HCT116 (cell line): Measurements from ENCODE around the gene PNPLA2. TPM values are rescaled to one million over a fixed set of nuclear protein-coding genes. Genes with fewer than 3 reads are reported as not detected.

Experiments
- ATAC-seq: fragments of 200-7000 bp; cut with Tn5 transposase; 2 replicates; pipeline ENCODE4 v1.9.1; 2020; ENCODE audit warnings: mild to moderate bottlenecking, moderate library complexity
- BruUV-seq: library from RNA; stranded (reverse); fragments of 400-500 nt; replicated peaks from 2 replicates; lab custom pipeline; 2021; lab: Mats Ljungman, UMichigan
- CTCF ChIA-PET: fragments of 300-600 bp; sonication (Branson Sonifier 250); formaldehyde crosslinking; loops from one replicate; lab custom pipeline; 2021; ENCODE audit warnings: antibody characterized with exemption; lab: Charles Lee
- POLR2A ChIA-PET: fragments of 300-600, 350-600 bp; sonication (Branson Sonifier 250); formaldehyde crosslinking; loops from one replicate; lab custom pipeline; 2021; ENCODE audit warnings: antibody characterized with exemption; lab: Charles Lee
- RAD21 ChIA-PET, 2 experiments: fragments of 300-600 bp; sonication (Branson Sonifier 250); formaldehyde crosslinking; loops; one replicate each; lab custom pipeline; 2023; ENCODE audit warnings: low total read pairs in 2 of 2; ENCODE audit not compliant: uncharacterized antibody in 2 of 2, unreplicated experiment in 2 of 2, low non-redundant PET in 1 of 2; lab: Charles Lee
- DNase-seq: peaks from one replicate; pipeline ENCODE4 v3.0.0-alpha.2; 2010; ENCODE audit warnings: low read depth, low spot score
- H2AFZ ChIP-seq: fragments of 200-600 bp; shearing (Covaris generic), sonication (generic); 2 replicates; pipeline ENCODE4 v1.6.1; 2017; ENCODE audit warnings: low read depth, mixed run types, mixed read lengths, antibody characterized with exemption, low read length; ENCODE audit not compliant: poor library complexity, severe bottlenecking
- H3K27ac ChIP-seq: 2 replicates; pipeline ENCODE4 v1.5.1; 2012; ENCODE audit warnings: low read depth, low read length
- H3K27me3 ChIP-seq: fragments of 200-600 bp; sonication (generic); 2 replicates; pipeline ENCODE4 v1.6.1; 2016; ENCODE audit warnings: mixed run types, low read length, mixed read lengths; ENCODE audit not compliant: insufficient read depth
- H3K36me3 ChIP-seq, 2 experiments: fragments of 200-500 bp in 1 of 2; fragments of 200-600 bp in 1 of 2; sonication (Bioruptor generic) in 1 of 2; sonication (generic) in 1 of 2; 2 replicates each; pipeline versions ENCODE4 v1.5.1 to v1.6.1; 2014 to 2016; ENCODE audit warnings: low read length in 2 of 2, inconsistent platforms in 1 of 2, mixed read lengths in 1 of 2, mixed run types in 1 of 2; ENCODE audit not compliant: insufficient read depth in 2 of 2, control insufficient read depth in 1 of 2
- H3K4me1 ChIP-seq, 2 experiments: fragments of 200-600 bp in 1 of 2; sonication (generic) in 1 of 2; 2 replicates each; pipeline versions ENCODE4 v1.5.1 to v1.6.1; 2012 to 2017; ENCODE audit warnings: low read length in 2 of 2, inconsistent platforms in 1 of 2, mild to moderate bottlenecking in 1 of 2, mixed read lengths in 1 of 2, mixed run types in 1 of 2, moderate library complexity in 1 of 2; ENCODE audit not compliant: insufficient read depth in 2 of 2, control insufficient read depth in 1 of 2
- H3K4me2 ChIP-seq: fragments of 200-600 bp; sonication (generic); 2 replicates; pipeline ENCODE4 v1.6.1; 2017; ENCODE audit warnings: mixed run types, low read length, mixed read lengths
- H3K4me3 ChIP-seq, 2 experiments: fragments of 200-600 bp in 1 of 2; sonication (generic) in 1 of 2; replicated peaks in 1 of 2; 2 replicates each; pipeline ENCODE4 v1.5.1; 2011 to 2016; ENCODE audit warnings: low read length in 2 of 2, control low read depth in 1 of 2, low read depth in 1 of 2, mild to moderate bottlenecking in 1 of 2, mixed read lengths in 1 of 2, mixed run types in 1 of 2
- H3K79me2 ChIP-seq: fragments of 200-600 bp; sonication (generic); 2 replicates; pipeline ENCODE4 v1.6.1; 2017; ENCODE audit warnings: mild to moderate bottlenecking, mixed run types, low read length, moderate library complexity, mixed read lengths; ENCODE audit not compliant: insufficient read depth
- H3K9ac ChIP-seq: fragments of 200-600 bp; sonication (generic); 2 replicates; pipeline ENCODE4 v1.6.1; 2016; ENCODE audit warnings: low read length, mixed read lengths
- H3K9me2 ChIP-seq: fragments of 200-600 bp; sonication (generic), shearing (Covaris generic); 2 replicates; pipeline ENCODE4 v1.6.1; 2017; ENCODE audit warnings: mixed run types, mild to moderate bottlenecking, moderate library complexity; ENCODE audit not compliant: insufficient read depth
- H3K9me3 ChIP-seq, 2 experiments: fragments of 200-500 bp in 1 of 2; fragments of 200-600 bp in 1 of 2; sonication (Bioruptor generic) in 1 of 2; sonication (generic) in 1 of 2; 2 replicates each; pipeline ENCODE4 v1.6.1; 2014 to 2017; ENCODE audit warnings: low read length in 2 of 2, mixed read lengths in 2 of 2, inconsistent platforms in 1 of 2, low read depth in 1 of 2, mild to moderate bottlenecking in 1 of 2, mixed run types in 1 of 2, moderate library complexity in 1 of 2; ENCODE audit not compliant: control insufficient read depth in 1 of 2, insufficient read depth in 1 of 2
- H4K20me1 ChIP-seq: fragments of 200-600 bp; sonication (generic), shearing (Covaris generic); 2 replicates; pipeline ENCODE4 v1.6.1; 2017; ENCODE audit warnings: mixed run types, mild to moderate bottlenecking, moderate library complexity; ENCODE audit not compliant: insufficient read depth
- ELF1 ChIP-seq: IDR thresholded peaks from 2 replicates; pipeline ENCODE4 v1.6.1; 2012; ENCODE audit warnings: low read depth, borderline replicate concordance
- MAX ChIP-seq: IDR thresholded peaks from 2 replicates; pipeline ENCODE4 v1.6.1; 2012
- RAD21 ChIP-seq: IDR thresholded peaks from 2 replicates; pipeline ENCODE4 v1.6.1; 2012; ENCODE audit warnings: low read depth, mild to moderate bottlenecking
- REST ChIP-seq: IDR thresholded peaks from 2 replicates; pipeline ENCODE4 v1.6.1; 2012; ENCODE audit warnings: low read depth
- SP1 ChIP-seq: IDR thresholded peaks from 2 replicates; pipeline ENCODE4 v1.6.1; 2012; ENCODE audit warnings: low read depth
- intact Hi-C: fragments of 100-400 bp; cut with micrococcal nuclease; formaldehyde crosslinking; loops from 2 replicates; pipeline ENCODE4 v1.10.0; 2022
- total RNA-seq: library from RNA; stranded (reverse); gene quantifications from one replicate; pipeline ENCODE4 v1.2.1, GENCODE V29; 2021; ENCODE audit not compliant: unreplicated experiment

PNPLA2 gene
- total RNA-seq, 1 experiment from 2014 or later: 124 TPM

GRCh38 chr11:772429-773390, 46.0 kb upstream of the PNPLA2 start:
- TF ChIP-seq SP1: no peak
- Histone ChIP-seq H3K27ac (peak overlapping the region; percentile 26; the same call in 1 of the 2 replicates), H3K79me2 (peaks cover 65% of the 10 kb centered on the region), H3K9me3 (no peaks in the 10 kb centered on the region), H3K4me2 (no peak overlapping the region), H3K4me3 (no peak overlapping the region), H3K27me3 (no peaks in the 10 kb centered on the region), H3K4me1 (peaks cover 8 to 17% of the 10 kb centered on the region in 2 experiments), H3K36me3 (peaks cover 19 to 41% of the 10 kb centered on the region in 2 experiments; a peak in 3 of 4 replicates), H3K9ac (no peak overlapping the region), H2AFZ (no peak overlapping the region), H3K9me2 (no peaks in the 10 kb centered on the region), H4K20me1 (no peaks in the 10 kb centered on the region)
- BruUV-seq: no TSS peak
- ATAC-seq (no peak), DNase-seq (no peak)
- intact Hi-C loops: no loop called here
- ChIA-PET POLR2A (no interaction called here), RAD21 (no interaction called here), CTCF (no interaction called here)

GRCh38 chr11:773425-773824, 45.3 kb upstream of the PNPLA2 start:
- H3K4me3 ChIP-seq: no peak overlapping the region
- H2AFZ ChIP-seq: no peak overlapping the region
- DNase-seq (no peak), ATAC-seq (no peak)
- BruUV-seq: no TSS peak
- no peak overlapping the region for H3K4me2 ChIP-seq
- H3K9me3 ChIP-seq: no peaks in the 10 kb centered on the region
- H3K79me2 ChIP-seq: peaks cover 73% of the 10 kb centered on the region
- peaks cover 19 to 41% of the 10 kb centered on the region in 2 experiments; a peak in 3 of 4 replicates for H3K36me3 ChIP-seq
- H3K9me2 ChIP-seq: no peaks in the 10 kb centered on the region
- ChIA-PET CTCF (no interaction called here), RAD21 (no interaction called here), POLR2A (no interaction called here)
- intact Hi-C loops: no loop called here
- H3K9ac ChIP-seq: no peak overlapping the region
- no peaks in the 10 kb centered on the region for H4K20me1 ChIP-seq
- TF ChIP-seq MAX (no peak), RAD21 (no peak), ELF1 (no peak), REST (no peak)
- peaks cover 8 to 22% of the 10 kb centered on the region in 2 experiments for H3K4me1 ChIP-seq
- H3K27me3 ChIP-seq: no peaks in the 10 kb centered on the region
- H3K27ac ChIP-seq: peak overlapping the region; percentile 26; the same call in 1 of the 2 replicates
